A549 (cell line): Measurements from ENCODE around the gene TSHZ2. TPM values are rescaled to one million over a fixed set of nuclear protein-coding genes. Genes with fewer than 3 reads are reported as not detected.

Experiments
- ATAC-seq, 2 experiments: fragments of 200-7000 bp in 1 of 2; fragments of >200 bp in 1 of 2; cut with Nextera tagmentation in 1 of 2; cut with Tn5 transposase in 1 of 2; 3 replicates each; pipeline versions ENCODE4 v1.8.0 to v1.9.1; 2018 to 2020; ENCODE audit warnings: mild to moderate bottlenecking in 1 of 2, moderate library complexity in 1 of 2
- CTCF ChIA-PET: fragments of 300-600 bp; sonication (Branson Sonifier 250); formaldehyde crosslinking; extraction: SDS; loops from one replicate; lab custom pipeline; 2021; ENCODE audit warnings: antibody characterized with exemption, inconsistent platforms; lab: Yijun Ruan, JAX
- POLR2A ChIA-PET: fragments of 350-600 bp; formaldehyde crosslinking; extraction: SDS; loops from one replicate; lab custom pipeline; 2021; ENCODE audit warnings: antibody characterized with exemption, inconsistent platforms; lab: Yijun Ruan, JAX
- DNase-seq, 2 experiments: peaks; one replicate each; pipeline versions ENCODE4 v3.0.0 to v3.0.0-alpha.2; 2011 to 2016; ENCODE audit warnings: low read depth in 1 of 2, low spot score in 1 of 2
- FAIRE-seq: peaks from 2 replicates; lab custom pipeline; 2011; peaks lifted over from hg19 to GRCh38; lab: Jason Lieb, UNC
- H3K27ac ChIP-seq, 2 experiments: fragments of >200 bp; sonication (Bioruptor Twin); formaldehyde crosslinking; 3 replicates each; pipeline ENCODE4 v1.5.1; 2016 to 2017
- H3K4me1 ChIP-seq: fragments of >200 bp; sonication (Bioruptor Twin); formaldehyde crosslinking; 3 replicates; pipeline ENCODE4 v1.6.1; 2016
- H3K4me2 ChIP-seq: fragments of >200 bp; sonication (Bioruptor Twin); formaldehyde crosslinking; 3 replicates; pipeline ENCODE4 v1.6.1; 2016
- H3K4me3 ChIP-seq: fragments of >200 bp; sonication (Bioruptor Twin); formaldehyde crosslinking; 3 replicates; pipeline ENCODE4 v1.5.1; 2016
- H3K9me3 ChIP-seq: fragments of >200 bp; sonication (Bioruptor Twin); formaldehyde crosslinking; 3 replicates; pipeline ENCODE4 v1.6.1; 2016
- BCL3 ChIP-seq: fragments of >200 bp; sonication (Bioruptor Twin); formaldehyde crosslinking; IDR thresholded peaks from 3 replicates; pipeline ENCODE4 v1.6.1; 2016
- BHLHE40 ChIP-seq: IDR thresholded peaks from 2 replicates; pipeline ENCODE4 v1.6.1; 2012; ENCODE audit warnings: low read depth, low read length, inconsistent platforms
- CBX8 ChIP-seq: fragments of 200-600 bp; sonication (generic); IDR thresholded peaks from 2 replicates; pipeline ENCODE4 v1.6.1; 2016
- CHD2 ChIP-seq: fragments of 150-350 bp; IDR thresholded peaks from 2 replicates; pipeline ENCODE4 v1.6.1; 2014; ENCODE audit warnings: low read length; ENCODE audit not compliant: partially characterized antibody
- CHD4 ChIP-seq: fragments of 200-600 bp; sonication (generic); IDR thresholded peaks from 2 replicates; pipeline ENCODE4 v1.6.1; 2016; ENCODE audit warnings: antibody characterized with exemption, mild to moderate bottlenecking, borderline replicate concordance
- EHMT2 ChIP-seq: fragments of 200-600 bp; sonication (generic); IDR thresholded peaks from 2 replicates; pipeline ENCODE4 v1.6.1; 2016; ENCODE audit warnings: antibody characterized with exemption, low read depth, mild to moderate bottlenecking, moderate library complexity
- ELK1 ChIP-seq: fragments of 150-350 bp; IDR thresholded peaks from 2 replicates; pipeline ENCODE4 v1.6.1; 2014; ENCODE audit warnings: low read depth, mild to moderate bottlenecking, low read length
- EP300 ChIP-seq, 2 experiments: fragments of >200 bp; sonication (Bioruptor Twin); formaldehyde crosslinking; IDR thresholded peaks; 2 replicates in 1 of 2; 3 replicates in 1 of 2; pipeline ENCODE4 v1.6.1; 2016 to 2017
- ESRRA ChIP-seq: fragments of 150-350 bp; IDR thresholded peaks from 2 replicates; pipeline ENCODE4 v1.6.1; 2014; ENCODE audit warnings: mild to moderate bottlenecking, low read length, borderline replicate concordance
- HES2 ChIP-seq: fragments of >200 bp; sonication (Bioruptor Twin); formaldehyde crosslinking; IDR thresholded peaks from 2 replicates; pipeline ENCODE4 v1.6.1; 2016
- HOXA7 ChIP-seq: fragments of 250-450 bp; sonication (Bioruptor Pico); IDR thresholded peaks from 2 replicates; pipeline ENCODE4 v1.5.0; 2020; ENCODE audit warnings: mild to moderate bottlenecking, moderate library complexity
- JUN ChIP-seq, 2 experiments: fragments of >200 bp; sonication (Bioruptor Twin); formaldehyde crosslinking; IDR thresholded peaks; 2 replicates in 1 of 2; 3 replicates in 1 of 2; pipeline ENCODE4 v1.6.1; 2016 to 2017
- MAFK ChIP-seq: fragments of 450-650 bp; IDR thresholded peaks from 2 replicates; pipeline ENCODE4 v1.6.1; 2014; ENCODE audit not compliant: partially characterized antibody
- MAZ ChIP-seq: fragments of 150-350 bp; IDR thresholded peaks from 2 replicates; pipeline ENCODE4 v1.6.1; 2014; ENCODE audit warnings: antibody characterized with exemption, low read depth, low read length, borderline replicate concordance
- MYC ChIP-seq: IDR thresholded peaks from 2 replicates; pipeline ENCODE4 v1.6.1; 2012; ENCODE audit warnings: mild to moderate bottlenecking, inconsistent platforms, low read length, improper control_type of control experiment, borderline replicate concordance
- NR3C1 ChIP-seq: fragments of >200 bp; sonication (Bioruptor Twin); formaldehyde crosslinking; IDR thresholded peaks from 3 replicates; pipeline ENCODE4 v1.6.1; 2017
- PBX3 ChIP-seq: IDR thresholded peaks from 2 replicates; pipeline ENCODE4 v1.6.1; 2012
- PHF8 ChIP-seq: fragments of 200-600 bp; sonication (generic); IDR thresholded peaks from 2 replicates; pipeline ENCODE4 v1.6.1; 2016; ENCODE audit warnings: low read depth, mild to moderate bottlenecking, antibody characterized with exemption, moderate library complexity, borderline replicate concordance
- RAD21 ChIP-seq, 2 experiments: fragments of >200 bp in 1 of 2; sonication (Bioruptor Twin) in 1 of 2; formaldehyde crosslinking in 1 of 2; IDR thresholded peaks in 1 of 2; conservative IDR thresholded peaks in 1 of 2; 2 replicates in 1 of 2; 3 replicates in 1 of 2; pipeline ENCODE4 v1.6.1; 2012 to 2018; ENCODE audit warnings: inconsistent platforms in 1 of 2
- RCOR1 ChIP-seq: fragments of 150-350 bp; IDR thresholded peaks from 2 replicates; pipeline ENCODE4 v1.6.1; 2014; ENCODE audit warnings: antibody characterized with exemption, low read length, low read depth
- REST ChIP-seq: fragments of 200-600 bp; sonication (generic); IDR thresholded peaks from 2 replicates; pipeline ENCODE4 v1.6.1; 2016; ENCODE audit warnings: antibody characterized with exemption, mild to moderate bottlenecking, moderate library complexity
- RFX5 ChIP-seq: fragments of 450-650 bp; IDR thresholded peaks from 2 replicates; pipeline ENCODE4 v1.7.1; 2014; ENCODE audit warnings: antibody characterized with exemption, mild to moderate bottlenecking, moderate library complexity
- RNF2 ChIP-seq: fragments of 200-600 bp; sonication (generic); IDR thresholded peaks from 2 replicates; pipeline ENCODE4 v1.6.1; 2016; ENCODE audit warnings: low read depth, mild to moderate bottlenecking, antibody characterized with exemption, moderate library complexity, borderline replicate concordance
- SREBF2 ChIP-seq: fragments of 450-650 bp; IDR thresholded peaks from 2 replicates; pipeline ENCODE4 v1.6.1; 2014; ENCODE audit warnings: mild to moderate bottlenecking, moderate library complexity
- TFCP2L1 ChIP-seq: fragments of 250-450 bp; sonication (Bioruptor Pico); IDR thresholded peaks from 2 replicates; pipeline ENCODE4 v1.5.0; 2021; ENCODE audit warnings: mild to moderate bottlenecking
- ZFP36 ChIP-seq: fragments of 450-650 bp; IDR thresholded peaks from 2 replicates; pipeline ENCODE4 v1.6.1; 2014; ENCODE audit warnings: borderline replicate concordance; ENCODE audit not compliant: partially characterized antibody
- WGBS: methylation state at CpG from one replicate; pipeline ENCODE4 v1.1.6; 2017; ENCODE audit errors: missing lambda C conversion rate; 5-methylcytosine and 5-hydroxymethylcytosine counted together
- polyA plus RNA-seq, 4 experiments: library from polyadenylated mRNA; depleted of rRNA in 3 of 4; stranded (reverse); fragments of >200 nt; fragmentation: RNase III in 1 of 4; extraction: RNeasy Plus Mini Kit Qiagen cat#74134 plus additional on column Dnase treatment in 1 of 4; gene quantifications; 2 replicates in 3 of 4; 3 replicates in 1 of 4; pipeline ENCODE4 v1.2.3, GENCODE V29; 2011 to 2017

The TSHZ2 gene
- polyA plus RNA-seq, 2 of the 4 experiments (the other 2 are of a cell fraction) = not detected

- TF ChIP-seq EHMT2 (no peak), JUN (IDR thresholded peaks at IDR 0.05) (no peak), RFX5 (no peak), EP300 (IDR thresholded peaks at IDR 0.05) (no peak), TFCP2L1 (CRISPR knock-in tag) (no peak), BHLHE40 (no peak), HES2 (no peak), MAZ (no peak)
- CTCF ChIA-PET = no interaction called here
- no peak overlapping the region for H3K4me3 ChIP-seq
- FAIRE-seq (no peak), DNase-seq (no peak), ATAC-seq (no peak)
- no peaks in the 10 kb centered on the region for H3K9me3 ChIP-seq
- POLR2A ChIA-PET = no interaction called here
- H3K4me1 ChIP-seq = no peaks in the 10 kb centered on the region
- 32% methylated on average over 3 of the region's 3 CpGs for WGBS
- no peak overlapping the region for H3K27ac ChIP-seq
- H3K4me2 ChIP-seq = no peak overlapping the region
Measured at GRCh38 chr20:52985687-52986086, 13.5 kb downstream of the TSHZ2 start.

- CTCF ChIA-PET = no interaction called here
- Histone ChIP-seq H3K4me1 (no peaks in the 10 kb centered on the region), H3K27ac (no peak overlapping the region), H3K9me3 (no peaks in the 10 kb centered on the region), H3K4me2 (no peak overlapping the region), H3K4me3 (no peak overlapping the region)
- POLR2A ChIA-PET = no interaction called here
- DNase-seq (no peak), FAIRE-seq (no peak), ATAC-seq (no peak)
- no peak for TF ChIP-seq MYC
- TF ChIP-seq PHF8 = no peak
- no peak for TF ChIP-seq ELK1
- TF ChIP-seq RCOR1 = no peak
- no peak for TF ChIP-seq SREBF2
- TF ChIP-seq CHD4 = no peak
- TF ChIP-seq MAFK = no peak
- no peak for TF ChIP-seq RAD21 (conservative IDR thresholded peaks at IDR 0.05 in 1 of 2, IDR thresholded peaks at IDR 0.05 in 1 of 2)
- no peak for TF ChIP-seq HOXA7
- no peak for TF ChIP-seq JUN (IDR thresholded peaks at IDR 0.05)
- TF ChIP-seq PBX3 = no peak
- no peak for TF ChIP-seq BCL3
- whole genome bisulfite sequencing = 0% methylated on average over 1 of the region's 1 CpG
Measured at GRCh38 chr20:52987295-52987694, 15.1 kb downstream of the TSHZ2 start.

GRCh38 chr20:52991830-52992229, 19.7 kb downstream of the TSHZ2 start:
- ChIA-PET CTCF (no interaction called here), POLR2A (no interaction called here)
- DNase-seq = no peak
- H3K9me3 ChIP-seq = no peaks in the 10 kb centered on the region
- TF ChIP-seq ESRRA (no peak), CBX8 (no peak), BCL3 (no peak), CHD4 (no peak), NR3C1 (no peak), CHD2 (no peak), RFX5 (no peak), ZFP36 (no peak), RAD21 (conservative IDR thresholded peaks at IDR 0.05 in 1 of 2, IDR thresholded peaks at IDR 0.05 in 1 of 2) (no peak), RNF2 (no peak), REST (no peak)
- 11% methylated on average over 4 of the region's 4 CpGs for WGBS
- H3K4me1 ChIP-seq = no peaks in the 10 kb centered on the region
- ATAC-seq = no peak
- FAIRE-seq = no peak
- H3K4me2 ChIP-seq = no peak overlapping the region
- no peak overlapping the region for H3K4me3 ChIP-seq
- no peak overlapping the region for H3K27ac ChIP-seq
